Body of pancreas (tissue), 4 donors: Measurements from ENCODE around the gene GPR27. TPM values are rescaled to one million over a fixed set of nuclear protein-coding genes. Genes with fewer than 3 reads are reported as not detected.

Experiments
- ATAC-seq: fragments of 150-250 bp; one replicate; pipeline ENCODE4 v1.9.1; 2016
- DNase-seq, 4 donors: peaks; one replicate each; pipeline ENCODE4 v3.0.0-alpha.2; 2019
- H3K27ac ChIP-seq, 4 donors: fragments of 200-600 bp; sonication (generic); 1 replicate in 3 of 4; 2 replicates in 1 of 4; pipeline versions ENCODE4 v1.5.1 to v1.6.1; 2016 to 2019; ENCODE audit warnings: mild to moderate bottlenecking in 1 of 4, mixed read lengths in 1 of 4, moderate library complexity in 1 of 4
- H3K27me3 ChIP-seq, 2 donors: fragments of 200-600 bp; sonication (generic); one replicate each; pipeline ENCODE4 v1.6.0; 2016; ENCODE audit warnings: mild to moderate bottlenecking in 1 of 2
- H3K36me3 ChIP-seq, 2 donors: fragments of 200-600 bp; sonication (generic); replicated peaks in 1 of 2; 2 replicates each; pipeline ENCODE4 v1.5.1; 2016; ENCODE audit warnings: low read depth in 2 of 2; ENCODE audit not compliant: insufficient read depth in 1 of 2
- H3K4me1 ChIP-seq: fragments of 200-600 bp; sonication (generic); one replicate; pipeline ENCODE4 v1.6.0; 2016
- H3K4me3 ChIP-seq, 2 donors: fragments of 200-600 bp; sonication (generic); 1 replicate in 1 of 2; 2 replicates in 1 of 2; pipeline ENCODE4 v1.5.1; 2016 to 2019
- H3K9me3 ChIP-seq, 3 donors: fragments of 200-600 bp; sonication (generic); 1 replicate in 2 of 3; 2 replicates in 1 of 3; pipeline ENCODE4 v1.5.1; 2016
- POLR2A ChIP-seq, 3 donors: fragments of 450-650 bp; IDR thresholded peaks; one replicate each; pipeline ENCODE4 v1.6.1; 2016; ENCODE audit warnings: antibody characterized with exemption in 3 of 3, mild to moderate bottlenecking in 2 of 3
- WGBS, 2 donors: methylation state at CpG; one replicate each; pipeline ENCODE4 v1.1.5; 2017; 5-methylcytosine and 5-hydroxymethylcytosine counted together
- intact Hi-C: fragments of 100-400 bp; cut with DNase I; formaldehyde crosslinking; loops from one replicate; pipeline ENCODE4 v1.15.1; 2023
- total RNA-seq, 2 donors: library from RNA; depleted of rRNA; stranded (reverse); fragments of >200 nt; gene quantifications; one replicate each; pipeline ENCODE4 v1.1.0, GENCODE V29; 2016
- TF ChIP-seq, protein P1 (sequence below), 7 experiments: fragments of 450-650 bp in 4 of 7; fragments of 200-600 bp in 3 of 7; sonication (generic) in 3 of 7; IDR thresholded peaks; one replicate each; pipeline ENCODE4 v1.5.1; 2016 to 2019; ENCODE audit warnings: antibody characterized with exemption in 7 of 7

Gene GPR27
- total RNA-seq, 2 donors from 2014 or later: 0.33 to 2.3 TPM

DNA sequence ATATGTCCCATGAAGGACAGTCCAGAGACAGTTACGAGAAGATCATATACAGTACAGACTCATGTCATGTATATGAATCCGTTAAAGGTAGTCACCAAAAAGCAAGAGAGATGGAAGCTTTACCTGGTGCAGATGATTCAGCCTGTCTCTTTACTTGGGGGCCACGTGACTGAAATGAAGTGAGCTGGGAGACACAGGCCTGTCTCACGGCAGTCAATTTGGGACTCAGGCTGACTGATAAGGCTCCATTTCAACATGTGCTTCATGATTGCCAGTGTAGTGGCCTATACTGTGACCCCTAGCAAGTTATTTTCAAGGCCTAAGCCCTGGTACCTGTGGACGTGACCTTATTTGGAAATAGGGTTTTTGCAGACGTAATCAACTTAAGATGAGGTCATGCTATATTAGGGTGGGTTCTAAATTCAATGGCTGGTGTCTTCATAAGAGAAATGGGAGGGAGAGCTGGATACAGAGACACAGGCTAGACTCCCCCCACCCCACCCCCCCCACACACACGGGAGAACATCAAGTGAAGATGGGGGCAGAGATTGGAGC is 34.3 kb downstream of the GPR27 start:
- no peak for ATAC-seq
- peaks cover 0 to 15% of the 10 kb centered on the region in 2 donors for H3K27me3 ChIP-seq
- peaks cover 16% of the 10 kb centered on the region for H3K4me1 ChIP-seq
- WGBS, 2 donors: 89 to 91% methylated on average over 7 of the region's 7 CpGs
- intact Hi-C loops: no loop called here
- no peak for DNase-seq
- no peak overlapping the region for H3K27ac ChIP-seq
- TF ChIP-seq, protein P1, sequence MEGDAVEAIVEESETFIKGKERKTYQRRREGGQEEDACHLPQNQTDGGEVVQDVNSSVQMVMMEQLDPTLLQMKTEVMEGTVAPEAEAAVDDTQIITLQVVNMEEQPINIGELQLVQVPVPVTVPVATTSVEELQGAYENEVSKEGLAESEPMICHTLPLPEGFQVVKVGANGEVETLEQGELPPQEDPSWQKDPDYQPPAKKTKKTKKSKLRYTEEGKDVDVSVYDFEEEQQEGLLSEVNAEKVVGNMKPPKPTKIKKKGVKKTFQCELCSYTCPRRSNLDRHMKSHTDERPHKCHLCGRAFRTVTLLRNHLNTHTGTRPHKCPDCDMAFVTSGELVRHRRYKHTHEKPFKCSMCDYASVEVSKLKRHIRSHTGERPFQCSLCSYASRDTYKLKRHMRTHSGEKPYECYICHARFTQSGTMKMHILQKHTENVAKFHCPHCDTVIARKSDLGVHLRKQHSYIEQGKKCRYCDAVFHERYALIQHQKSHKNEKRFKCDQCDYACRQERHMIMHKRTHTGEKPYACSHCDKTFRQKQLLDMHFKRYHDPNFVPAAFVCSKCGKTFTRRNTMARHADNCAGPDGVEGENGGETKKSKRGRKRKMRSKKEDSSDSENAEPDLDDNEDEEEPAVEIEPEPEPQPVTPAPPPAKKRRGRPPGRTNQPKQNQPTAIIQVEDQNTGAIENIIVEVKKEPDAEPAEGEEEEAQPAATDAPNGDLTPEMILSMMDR (IDR thresholded peaks at IDR 0.05): no peak
- no peak for TF ChIP-seq POLR2A (IDR thresholded peaks at IDR 0.05)
- no peak overlapping the region for H3K4me3 ChIP-seq
- no peaks in the 10 kb centered on the region for H3K36me3 ChIP-seq
- no peaks in the 10 kb centered on the region for H3K9me3 ChIP-seq

DNA sequence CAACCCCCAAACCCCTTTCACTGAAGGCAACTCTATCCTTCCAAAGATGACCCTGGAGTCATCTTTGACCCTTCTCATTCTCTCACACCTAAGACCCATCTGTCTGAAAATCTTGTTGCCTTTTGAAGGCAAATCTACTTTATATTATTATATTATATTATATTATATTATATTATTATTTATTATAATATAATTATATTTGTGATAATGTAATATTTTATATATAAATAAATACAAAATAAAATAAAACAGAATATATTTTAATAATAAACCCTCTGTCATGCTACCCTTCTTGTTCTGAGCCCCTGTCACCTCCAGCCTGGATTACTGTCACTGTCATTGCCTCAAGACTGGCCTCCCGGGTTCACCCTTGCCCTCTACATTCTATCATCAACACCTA is 36.3 kb downstream of the GPR27 start:
- intact Hi-C loops: no loop called here
- no peaks in the 10 kb centered on the region for H3K9me3 ChIP-seq
- ATAC-seq (no peak), DNase-seq (no peak)
- H3K4me1 ChIP-seq: peaks cover 7% of the 10 kb centered on the region
- no peak overlapping the region for H3K27ac ChIP-seq
- WGBS, 2 donors: 79 to 87% methylated on average over 1 of the region's 1 CpG
- TF ChIP-seq, protein P1 (IDR thresholded peaks at IDR 0.05): no peak
- no peak for TF ChIP-seq POLR2A (IDR thresholded peaks at IDR 0.05)
- peaks cover 0 to 3% of the 10 kb centered on the region in 2 donors for H3K27me3 ChIP-seq
- H3K4me3 ChIP-seq: no peak overlapping the region
- H3K36me3 ChIP-seq: no peaks in the 10 kb centered on the region

DNA sequence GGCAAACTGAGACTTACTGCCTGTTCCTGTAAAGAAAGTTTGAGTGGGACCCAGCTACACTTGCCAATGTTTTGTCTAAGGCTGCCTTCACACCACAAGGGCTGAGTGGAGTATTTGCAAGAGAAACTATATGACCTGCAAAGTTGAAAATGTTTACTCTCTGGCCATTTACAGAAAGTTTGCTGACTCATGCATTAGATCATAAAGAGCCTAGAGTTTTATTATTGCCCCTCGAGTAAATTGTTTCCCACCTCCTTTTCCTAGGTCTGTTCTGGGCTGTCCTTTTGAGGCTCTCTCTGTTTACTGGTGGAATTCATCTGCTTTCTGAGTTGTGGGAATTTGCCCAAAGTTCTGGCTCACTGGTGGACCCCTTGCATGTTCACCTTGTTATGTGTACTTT is 38.0 kb downstream of the GPR27 start:
- 73 to 96% methylated on average over 1 of the region's 1 CpG for WGBS, 2 donors
- intact Hi-C loops: no loop called here

DNA sequence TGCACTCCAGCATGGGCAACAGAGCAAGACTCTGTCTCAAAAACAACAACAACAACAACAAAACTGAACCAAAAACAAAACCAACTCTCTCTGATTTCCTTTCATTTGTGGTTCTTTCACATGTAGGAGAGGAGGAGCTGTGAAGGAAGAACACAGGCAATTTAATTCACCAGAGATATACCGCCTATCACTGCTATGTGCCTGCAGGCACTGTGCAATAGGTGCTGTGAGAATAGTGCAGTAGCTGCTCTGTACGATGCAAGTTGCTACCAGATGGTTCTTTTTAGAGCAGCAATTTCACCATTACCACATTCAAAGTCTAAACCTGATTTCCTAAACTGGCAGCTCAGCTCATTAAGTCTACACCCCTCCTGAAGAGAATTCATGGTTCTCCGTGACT is 42.6 kb downstream of the GPR27 start:
- ATAC-seq (no peak), DNase-seq (no peak)
- no peaks in the 10 kb centered on the region for H3K36me3 ChIP-seq
- no peaks in the 10 kb centered on the region for H3K4me1 ChIP-seq
- 91 to 92% methylated on average over 3 of the region's 3 CpGs for WGBS, 2 donors
- TF ChIP-seq, protein P1 (IDR thresholded peaks at IDR 0.05): no peak
- TF ChIP-seq POLR2A (IDR thresholded peaks at IDR 0.05): no peak
- H3K9me3 ChIP-seq: no peaks in the 10 kb centered on the region
- H3K27me3 ChIP-seq: peaks cover 0 to 3% of the 10 kb centered on the region in 2 donors
- no peak overlapping the region for H3K4me3 ChIP-seq
- intact Hi-C loops: no loop called here
- no peak overlapping the region for H3K27ac ChIP-seq

More for the DNA sequence above, 38.0 kb downstream of the GPR27 start:
- no peak overlapping the region for H3K27ac ChIP-seq
- no peak overlapping the region for H3K4me3 ChIP-seq
- H3K4me1 ChIP-seq: no peaks in the 10 kb centered on the region
- no peaks in the 10 kb centered on the region for H3K36me3 ChIP-seq
- DNase-seq: no peak
- TF ChIP-seq, protein P1 (IDR thresholded peaks at IDR 0.05): no peak
- no peak for TF ChIP-seq POLR2A (IDR thresholded peaks at IDR 0.05)
- H3K27me3 ChIP-seq: peaks cover 0 to 3% of the 10 kb centered on the region in 2 donors
- H3K9me3 ChIP-seq: no peaks in the 10 kb centered on the region
- ATAC-seq: no peak

DNA sequence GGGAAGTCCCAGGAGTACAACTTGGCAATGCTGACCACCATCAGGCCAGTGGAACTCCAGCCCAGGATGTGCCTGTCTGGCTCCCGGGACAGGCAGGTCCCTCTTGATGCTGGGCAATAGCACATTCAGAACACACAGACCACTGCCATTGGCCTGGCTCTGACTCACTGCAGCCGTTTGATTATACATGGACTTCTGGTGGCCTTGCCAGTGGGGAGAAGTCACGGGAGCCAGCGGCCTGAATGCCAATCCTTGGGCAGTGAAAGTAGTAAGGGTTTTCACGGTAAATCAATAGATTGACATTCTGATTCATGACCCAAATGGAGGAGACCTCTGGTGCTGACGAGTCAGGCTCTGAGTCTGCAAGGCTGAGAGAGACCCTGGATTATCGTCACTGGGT is 43.8 kb downstream of the GPR27 start:
- Histone ChIP-seq H3K9me3 (no peaks in the 10 kb centered on the region), H3K27ac (no peak overlapping the region), H3K4me3 (no peak overlapping the region), H3K27me3 (peaks cover 0 to 3% of the 10 kb centered on the region in 2 donors), H3K36me3 (no peaks in the 10 kb centered on the region), H3K4me1 (no peaks in the 10 kb centered on the region)
- 76 to 78% methylated on average over 6 to 7 of the region's 7 CpGs for WGBS, 2 donors
- ATAC-seq: no peak
- no peak for DNase-seq
- TF ChIP-seq POLR2A (IDR thresholded peaks at IDR 0.05): no peak
- TF ChIP-seq, protein P1 (IDR thresholded peaks at IDR 0.05): no peak
- intact Hi-C loops: no loop called here
